Keratinocyte (primary cell): ENCODE results near the gene RBPJL. TPM values are rescaled to one million over a fixed set of nuclear protein-coding genes. Genes with fewer than 3 reads are reported as not detected.

Source experiments
- DNase-seq: peaks from one replicate; pipeline ENCODE4 v3.0.0-alpha.2; 2011; ENCODE audit warnings: low read depth, missing footprints, low spot score
- FAIRE-seq: peaks from 2 replicates; lab custom pipeline; 2011; peaks lifted over from hg19 to GRCh38; lab: Jason Lieb, UNC
- H2AFZ ChIP-seq: 2 replicates; pipeline ENCODE4 v1.6.0; 2012; ENCODE audit warnings: low read length, control low read depth, inconsistent platforms; ENCODE audit not compliant: control insufficient read depth
- H3K27ac ChIP-seq: 2 replicates; pipeline ENCODE4 v1.5.1; 2011; ENCODE audit warnings: low read length; ENCODE audit not compliant: control insufficient read depth, insufficient read depth
- H3K27me3 ChIP-seq: 3 replicates; pipeline ENCODE4 v1.6.0; 2011; ENCODE audit warnings: low read length; ENCODE audit not compliant: control insufficient read depth, insufficient read depth; ENCODE audit errors: extremely low read depth
- H3K36me3 ChIP-seq, 2 experiments: 2 replicates in 1 of 2; 3 replicates in 1 of 2; pipeline ENCODE4 v1.5.1; 2011; ENCODE audit warnings: low read length in 2 of 2, mild to moderate bottlenecking in 1 of 2; ENCODE audit not compliant: control insufficient read depth in 2 of 2, insufficient read depth in 2 of 2; ENCODE audit errors: extremely low read depth in 1 of 2
- H3K4me1 ChIP-seq: 3 replicates; pipeline ENCODE4 v1.5.1; 2011; ENCODE audit warnings: low read length; ENCODE audit not compliant: control insufficient read depth, insufficient read depth; ENCODE audit errors: extremely low read depth
- H3K4me2 ChIP-seq: 3 replicates; pipeline ENCODE4 v1.6.0; 2011; ENCODE audit warnings: low read depth, low read length; ENCODE audit not compliant: control insufficient read depth, insufficient read depth; ENCODE audit errors: extremely low read depth
- H3K4me3 ChIP-seq, 3 experiments: fragments of 200-600 bp in 1 of 3; sonication (generic) in 1 of 3; 2 replicates in 2 of 3; 3 replicates in 1 of 3; pipeline ENCODE4 v1.5.1; 2011 to 2016; ENCODE audit warnings: low read length in 3 of 3, mild to moderate bottlenecking in 3 of 3, control low read depth in 2 of 3, inconsistent platforms in 1 of 3, low read depth in 1 of 3, mixed read lengths in 1 of 3, mixed run types in 1 of 3, moderate library complexity in 1 of 3; ENCODE audit not compliant: control insufficient read depth in 2 of 3, insufficient read depth in 2 of 3; ENCODE audit errors: extremely low read depth in 1 of 3
- H3K79me2 ChIP-seq: 2 replicates; pipeline ENCODE4 v1.6.0; 2012; ENCODE audit warnings: low read length; ENCODE audit not compliant: control insufficient read depth, insufficient read depth
- H3K9ac ChIP-seq: 3 replicates; pipeline ENCODE4 v1.6.0; 2011; ENCODE audit warnings: low read length; ENCODE audit not compliant: control insufficient read depth, insufficient read depth; ENCODE audit errors: extremely low read depth
- H3K9me1 ChIP-seq: 3 replicates; pipeline ENCODE4 v1.6.0; 2011; ENCODE audit warnings: low read length; ENCODE audit not compliant: control insufficient read depth, insufficient read depth; ENCODE audit errors: extremely low read depth
- H3K9me3 ChIP-seq: 2 replicates; pipeline ENCODE4 v1.5.1; 2012; ENCODE audit warnings: low read depth, low read length; ENCODE audit not compliant: control insufficient read depth
- H4K20me1 ChIP-seq: 3 replicates; pipeline ENCODE4 v1.6.0; 2011; ENCODE audit warnings: low read length; ENCODE audit not compliant: control insufficient read depth, insufficient read depth; ENCODE audit errors: extremely low read depth
- EZH2 ChIP-seq: IDR thresholded peaks from one replicate; pipeline ENCODE4 v1.6.1; 2012; ENCODE audit warnings: inconsistent platforms, mild to moderate bottlenecking, low read length, moderate library complexity
- dilution Hi-C: fragments of 300-500 bp; cut with MboI; formaldehyde crosslinking; loops from one replicate; pipeline ENCODE4 v1.7.0; 2020; ENCODE audit warnings: low sequenced_read_pairs; ENCODE audit not compliant: extremely low pct_ligation_motif_present
- polyA plus RNA-seq, 5 experiments: library from polyadenylated mRNA; depleted of rRNA in 3 of 5; stranded (reverse) in 3 of 5; stranded (forward) in 1 of 5; unstranded in 1 of 5; fragments of >200 nt; gene quantifications; 1 replicate in 1 of 5; 2 replicates in 3 of 5; 3 replicates in 1 of 5; pipeline versions ENCODE4 v1.2.1 to v1.2.3, GENCODE V29; 2011 to 2012; ENCODE audit warnings: missing spikeins in 2 of 5, low read depth in 1 of 5, low replicate concordance in 1 of 5
- TF ChIP-seq, protein P1 (sequence below), 3 experiments: IDR thresholded peaks in 1 of 3; conservative IDR thresholded peaks in 1 of 3; optimal IDR thresholded peaks in 1 of 3; 2 replicates in 2 of 3; 3 replicates in 1 of 3; pipeline versions ENCODE3 to v1.5.1; 2011; ENCODE audit warnings: low read length in 3 of 3, mild to moderate bottlenecking in 3 of 3, moderate library complexity in 2 of 3, control low read depth in 1 of 3, inconsistent platforms in 1 of 3; ENCODE audit not compliant: insufficient read depth in 2 of 3; ENCODE audit errors: extremely low read depth in 1 of 3

Gene RBPJL
- polyA plus RNA-seq, 1 donor (not counting 4 experiments of a cell fraction or from before 2014, with no cell fraction given) = not detected

DNA sequence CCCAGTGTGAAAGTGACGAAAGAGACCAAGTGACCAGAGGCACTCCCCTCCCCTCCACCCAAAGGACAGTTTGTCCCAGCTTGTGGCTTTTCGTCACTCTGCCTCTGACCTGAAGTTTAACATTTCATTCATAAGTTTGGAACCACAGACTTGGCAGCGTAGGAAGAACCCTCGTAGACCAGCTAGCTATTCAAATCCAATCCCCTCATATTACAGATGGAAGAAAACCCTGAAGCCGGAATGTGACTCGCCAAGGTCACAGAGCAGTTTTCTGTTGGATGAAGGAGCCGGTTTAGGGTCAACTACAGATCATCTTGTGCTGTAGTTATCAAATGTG is 52.4 kb downstream of the RBPJL start:
- Histone ChIP-seq H3K27ac (peak overlapping the region; percentile 73), H3K4me1 (peaks cover 54% of the 10 kb centered on the region), H3K36me3 (no peaks in the 10 kb centered on the region), H3K4me3 (no peak overlapping the region), H3K4me2 (peak overlapping the region; percentile 0), H3K27me3 (no peaks in the 10 kb centered on the region), H2AFZ (no peak overlapping the region), H3K79me2 (peaks cover 7% of the 10 kb centered on the region), H4K20me1 (no peaks in the 10 kb centered on the region), H3K9me3 (no peaks in the 10 kb centered on the region), H3K9ac (peak overlapping the region; percentile 20), H3K9me1 (no peaks in the 10 kb centered on the region)
- DNase-seq = no peak
- TF ChIP-seq, protein P1, sequence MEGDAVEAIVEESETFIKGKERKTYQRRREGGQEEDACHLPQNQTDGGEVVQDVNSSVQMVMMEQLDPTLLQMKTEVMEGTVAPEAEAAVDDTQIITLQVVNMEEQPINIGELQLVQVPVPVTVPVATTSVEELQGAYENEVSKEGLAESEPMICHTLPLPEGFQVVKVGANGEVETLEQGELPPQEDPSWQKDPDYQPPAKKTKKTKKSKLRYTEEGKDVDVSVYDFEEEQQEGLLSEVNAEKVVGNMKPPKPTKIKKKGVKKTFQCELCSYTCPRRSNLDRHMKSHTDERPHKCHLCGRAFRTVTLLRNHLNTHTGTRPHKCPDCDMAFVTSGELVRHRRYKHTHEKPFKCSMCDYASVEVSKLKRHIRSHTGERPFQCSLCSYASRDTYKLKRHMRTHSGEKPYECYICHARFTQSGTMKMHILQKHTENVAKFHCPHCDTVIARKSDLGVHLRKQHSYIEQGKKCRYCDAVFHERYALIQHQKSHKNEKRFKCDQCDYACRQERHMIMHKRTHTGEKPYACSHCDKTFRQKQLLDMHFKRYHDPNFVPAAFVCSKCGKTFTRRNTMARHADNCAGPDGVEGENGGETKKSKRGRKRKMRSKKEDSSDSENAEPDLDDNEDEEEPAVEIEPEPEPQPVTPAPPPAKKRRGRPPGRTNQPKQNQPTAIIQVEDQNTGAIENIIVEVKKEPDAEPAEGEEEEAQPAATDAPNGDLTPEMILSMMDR (optimal IDR thresholded peaks at IDR 0.05 in 1 of 3, IDR thresholded peaks at IDR 0.05 in 1 of 3, conservative IDR thresholded peaks at IDR 0.05 in 1 of 3; ENCODE audit: extremely low read depth in 1 of 3, insufficient read depth in 2 of 3, low read length in 3 of 3) = no peak
- TF ChIP-seq EZH2 = no peak
- dilution Hi-C loops = no loop called here
- FAIRE-seq = no peak

DNA sequence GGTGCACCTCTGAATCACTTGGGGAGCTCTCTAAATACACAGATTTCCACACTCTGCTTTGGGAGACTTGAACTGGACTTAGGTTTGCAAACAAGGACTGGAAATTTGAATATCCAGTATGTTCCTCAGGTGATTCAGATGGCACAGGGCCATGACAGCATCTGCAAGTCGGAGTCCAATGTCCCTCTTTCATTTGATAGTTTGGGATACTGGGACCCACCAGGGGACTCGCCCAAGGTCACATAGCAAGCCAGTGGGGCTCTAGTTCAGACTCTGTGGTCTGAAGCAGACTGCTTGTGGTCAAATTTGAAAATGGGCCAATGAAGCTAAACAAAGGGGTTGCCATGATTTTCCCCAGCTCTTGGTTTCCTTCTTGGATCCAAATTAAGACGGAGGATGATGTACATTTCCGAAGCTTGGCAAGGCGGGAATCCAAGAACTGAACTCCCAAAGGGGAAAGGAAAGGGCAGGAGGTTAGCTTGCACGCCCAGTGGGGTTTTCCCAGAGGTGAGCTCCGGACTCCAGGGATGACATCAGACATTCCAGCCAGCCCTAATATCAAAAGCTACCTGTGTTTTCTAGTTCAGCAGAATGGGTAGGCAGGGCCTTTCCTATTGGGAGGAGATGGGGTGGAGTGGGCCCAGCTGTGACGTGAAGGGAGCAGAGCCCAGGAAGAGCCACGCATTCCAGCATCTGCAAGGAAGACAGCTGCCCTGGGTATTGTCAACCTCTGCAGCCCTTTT is 52.9 kb downstream of the RBPJL start:
- H3K4me3 ChIP-seq = no peak overlapping the region
- H3K27ac ChIP-seq = peak overlapping the region; percentile 73
- H3K27me3 ChIP-seq = no peaks in the 10 kb centered on the region
- H3K4me2 ChIP-seq = peak overlapping the region; percentile 40
- H3K9me3 ChIP-seq = no peaks in the 10 kb centered on the region
- no peaks in the 10 kb centered on the region for H3K9me1 ChIP-seq
- H2AFZ ChIP-seq = peak overlapping the region; percentile 27
- TF ChIP-seq, protein P1 (optimal IDR thresholded peaks at IDR 0.05 in 1 of 3, IDR thresholded peaks at IDR 0.05 in 1 of 3, conservative IDR thresholded peaks at IDR 0.05 in 1 of 3; ENCODE audit: extremely low read depth in 1 of 3, insufficient read depth in 2 of 3, low read length in 3 of 3) = no peak
- no peak for TF ChIP-seq EZH2
- no peaks in the 10 kb centered on the region for H3K36me3 ChIP-seq
- dilution Hi-C loops = no loop called here
- H4K20me1 ChIP-seq = no peaks in the 10 kb centered on the region
- DNase-seq = peak; percentile 54
- peak overlapping the region; percentile 20 for H3K9ac ChIP-seq
- peaks cover 56% of the 10 kb centered on the region for H3K4me1 ChIP-seq
- peaks cover 10% of the 10 kb centered on the region for H3K79me2 ChIP-seq
- FAIRE-seq = peak; percentile 68
